GM12892 (cell line): ENCODE data around the gene EVX2.

Experiments used
- POLR2A ChIP-seq: IDR thresholded peaks from 2 replicates; pipeline ENCODE4 v1.6.1; 2011; ENCODE audit warnings: low read depth, low read length, control low read depth
- POLR2AphosphoS5 ChIP-seq: IDR thresholded peaks from 2 replicates; pipeline ENCODE4 v1.6.1; 2011; ENCODE audit warnings: low read depth, low read length, control low read depth
- TAF1 ChIP-seq: IDR thresholded peaks from 2 replicates; pipeline ENCODE4 v1.6.1; 2011; ENCODE audit warnings: low read depth, mild to moderate bottlenecking, control low read depth, low read length, borderline replicate concordance

- TF ChIP-seq POLR2A (no peak), POLR2AphosphoS5 (no peak), TAF1 (no peak)
Measured at GRCh38 chr2:176132205-176133171, 48.7 kb upstream of the EVX2 start.
